IPS-18c (cell line): ENCODE measurements around the gene GPR39.

Experiments
- H3K4me3 ChIP-seq: 2 replicates; pipeline ENCODE4 v1.7.0; 2013; ENCODE audit warnings: low read depth, mild to moderate bottlenecking, low read length, moderate library complexity; ENCODE audit not compliant: insufficient read depth
- H3K9me3 ChIP-seq: one replicate; pipeline ENCODE4 v1.6.1; 2013; ENCODE audit warnings: mild to moderate bottlenecking, low read length, moderate library complexity; ENCODE audit not compliant: control insufficient read depth, insufficient read depth

The GPR39 gene

GRCh38 chr2:132468821-132469675, 52.4 kb downstream of the GPR39 start:
- H3K4me3 ChIP-seq, result no peak overlapping the region
- peaks cover 6% of the 10 kb centered on the region for H3K9me3 ChIP-seq

- no peak overlapping the region for H3K4me3 ChIP-seq
- no peaks in the 10 kb centered on the region for H3K9me3 ChIP-seq
These were observed 54.1 kb downstream of the GPR39 start for GRCh38 chr2:132470746-132471145.

DNA sequence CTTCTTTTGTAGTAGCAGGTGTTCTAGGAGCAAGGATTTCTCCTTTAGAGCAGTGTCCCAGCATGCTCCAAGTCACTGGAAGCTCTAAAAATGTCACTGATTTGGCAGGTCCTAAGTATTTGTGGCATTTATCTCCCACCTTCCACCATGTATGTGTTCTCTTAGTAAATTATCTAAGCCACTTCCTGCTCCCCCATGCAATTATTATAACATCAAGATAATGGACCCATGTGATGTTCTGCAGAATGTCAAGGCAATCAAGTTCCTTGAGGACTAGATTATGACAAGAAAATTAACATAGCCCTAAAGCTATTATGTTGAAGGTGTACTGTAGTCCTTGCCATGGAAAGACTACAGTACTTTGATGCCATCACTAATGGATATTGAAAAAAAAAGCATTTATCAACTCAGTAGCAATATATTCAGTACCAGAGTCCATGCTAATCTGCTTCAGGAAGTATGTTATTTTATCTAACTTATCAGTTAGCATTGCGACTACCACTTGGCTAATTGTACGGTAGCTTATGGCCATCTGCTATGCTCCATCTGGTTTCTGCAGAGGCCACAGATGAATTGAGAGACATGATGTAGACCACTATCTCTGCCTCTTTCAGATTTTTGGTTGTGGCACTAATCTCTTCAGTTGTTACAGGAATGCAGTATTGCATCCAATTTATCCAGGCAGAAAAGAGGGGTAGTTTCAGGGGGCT, 56.7 kb downstream of the GPR39 start:
- Histone ChIP-seq H3K9me3 (no peaks in the 10 kb centered on the region), H3K4me3 (no peak overlapping the region)

DNA sequence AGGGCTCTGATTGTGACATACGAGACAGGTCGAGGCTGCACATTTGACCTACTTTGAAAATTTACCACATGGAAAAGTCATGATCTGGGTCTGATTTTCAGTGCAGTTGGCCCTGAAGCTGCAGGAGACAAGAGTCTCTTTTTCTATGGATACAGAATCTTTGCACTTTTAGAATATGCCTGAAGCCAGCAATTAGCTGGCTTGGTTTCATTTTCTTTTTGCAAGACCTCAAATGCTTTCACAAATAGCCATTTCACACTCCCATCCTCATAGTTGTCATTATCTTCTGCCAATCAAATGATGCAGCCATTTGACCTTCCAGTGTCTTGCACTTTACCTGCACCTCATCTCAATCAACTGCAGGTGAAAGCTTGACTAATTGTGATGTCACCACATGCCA, 59.0 kb downstream of the GPR39 start:
- H3K4me3 ChIP-seq, result no peak overlapping the region
- H3K9me3 ChIP-seq, result no peaks in the 10 kb centered on the region

GRCh38 chr2:132477436-132477835, 60.8 kb downstream of the GPR39 start:
- Histone ChIP-seq H3K4me3 (no peak overlapping the region), H3K9me3 (no peaks in the 10 kb centered on the region)

GRCh38 chr2:132477962-132478361, 61.4 kb downstream of the GPR39 start:
- Histone ChIP-seq H3K9me3 (no peaks in the 10 kb centered on the region), H3K4me3 (no peak overlapping the region)

DNA sequence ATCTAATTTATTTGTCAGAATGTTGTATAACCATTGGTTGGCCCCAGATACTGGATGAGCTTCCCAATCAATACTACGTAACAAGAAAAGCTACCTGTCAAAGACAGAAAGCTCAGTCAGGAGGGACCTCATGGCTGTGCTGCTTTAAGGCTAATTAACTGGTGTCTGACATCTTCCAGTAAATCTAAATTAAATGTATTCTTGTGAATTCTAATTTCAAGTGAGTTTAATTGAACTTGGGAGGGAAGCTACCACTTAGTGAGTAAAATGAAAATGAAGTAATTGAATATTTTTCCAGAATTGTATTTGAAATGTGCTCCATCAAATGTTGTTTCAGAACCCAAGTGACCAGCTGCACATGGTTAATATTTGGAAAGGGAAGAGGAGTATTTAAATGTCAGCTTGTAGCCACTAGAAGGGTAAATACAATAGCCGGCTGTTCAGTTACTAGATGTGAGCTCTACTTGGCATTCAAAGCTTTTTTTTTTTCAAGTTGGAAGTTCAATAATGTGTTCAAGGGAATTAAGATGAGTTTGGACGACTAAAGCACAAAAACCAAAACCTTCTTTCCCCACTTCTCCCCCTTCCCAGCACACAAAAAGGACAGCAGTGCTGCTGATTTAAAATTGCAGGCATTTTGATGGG, 62.0 kb downstream of the GPR39 start:
- no peaks in the 10 kb centered on the region for H3K9me3 ChIP-seq
- H3K4me3 ChIP-seq, result no peak overlapping the region

- Histone ChIP-seq H3K9me3 (no peaks in the 10 kb centered on the region), H3K4me3 (no peak overlapping the region)
These were observed 62.5 kb downstream of the GPR39 start for GRCh38 chr2:132479155-132479554.

DNA sequence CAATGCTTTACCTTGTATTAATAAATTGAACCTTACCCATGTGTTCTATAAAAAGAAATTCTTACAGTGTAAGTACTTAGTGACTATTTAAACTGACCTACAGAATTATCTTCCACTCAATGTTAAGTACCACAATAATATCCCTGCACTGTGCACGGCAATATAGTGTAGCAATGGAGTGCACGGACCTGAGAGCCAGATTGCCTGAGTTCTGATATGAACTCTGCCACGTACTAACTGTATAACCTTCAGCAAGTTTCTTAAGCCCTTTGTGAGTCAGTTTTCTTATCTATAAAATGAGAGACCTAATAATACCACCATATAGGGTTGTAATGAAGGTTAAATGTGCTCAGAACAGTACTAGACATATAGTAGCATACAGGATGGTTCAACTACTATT, 66.2 kb downstream of the GPR39 start:
- Histone ChIP-seq H3K4me3 (no peak overlapping the region), H3K9me3 (no peaks in the 10 kb centered on the region)

GRCh38 chr2:132484144-132484543, 67.5 kb downstream of the GPR39 start:
- H3K9me3 ChIP-seq, result no peaks in the 10 kb centered on the region
- no peak overlapping the region for H3K4me3 ChIP-seq

DNA sequence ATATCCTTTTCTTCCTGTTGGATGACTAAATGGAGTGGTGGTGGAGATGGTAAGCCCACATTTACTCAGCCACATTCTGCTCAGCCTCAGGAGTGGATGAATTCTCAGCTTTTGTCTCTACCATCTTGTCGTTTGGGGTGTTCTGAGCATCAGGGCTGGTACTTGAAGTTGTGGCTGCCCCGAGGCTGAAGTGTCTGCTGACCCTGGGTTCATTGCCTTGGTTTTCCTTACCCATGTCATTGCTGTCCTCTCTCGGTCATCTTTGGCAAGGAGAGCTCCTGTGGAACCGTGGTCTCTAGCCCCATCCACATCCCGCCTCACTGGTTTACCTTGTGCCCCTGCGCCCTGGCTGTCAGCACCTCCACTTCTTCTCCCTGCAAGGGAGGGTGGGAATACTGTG, 71.9 kb downstream of the GPR39 start:
- no peak overlapping the region for H3K4me3 ChIP-seq

GRCh38 chr2:132489150-132489549, 72.5 kb downstream of the GPR39 start:
- no peaks in the 10 kb centered on the region for H3K9me3 ChIP-seq

More for the DNA sequence above, 71.9 kb downstream of the GPR39 start:
- H3K9me3 ChIP-seq, result no peaks in the 10 kb centered on the region

DNA sequence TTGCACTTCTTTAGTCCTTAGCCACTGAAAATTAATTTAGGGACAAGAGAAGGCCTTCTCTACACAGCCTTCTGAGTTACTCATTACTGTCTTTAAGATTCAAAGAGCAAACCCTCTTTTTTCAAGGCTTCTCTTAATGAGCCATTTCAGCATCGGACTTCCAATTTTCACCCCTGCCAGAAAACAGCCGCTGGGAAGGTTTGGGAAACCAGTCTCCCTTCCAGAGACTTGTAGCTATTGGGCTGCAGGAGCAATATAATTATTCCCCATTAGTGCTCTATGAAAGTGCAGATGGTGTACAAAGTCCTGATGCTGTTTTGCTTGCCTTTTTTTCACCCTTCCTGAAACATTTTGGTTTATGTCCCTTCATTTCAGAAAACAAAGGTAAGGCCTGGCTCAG, 79.3 kb downstream of the GPR39 start:
- no peaks in the 10 kb centered on the region for H3K9me3 ChIP-seq
- no peak overlapping the region for H3K4me3 ChIP-seq

More at GRCh38 chr2:132489150-132489549, 72.5 kb downstream of the GPR39 start:
- H3K4me3 ChIP-seq, result no peak overlapping the region

- Histone ChIP-seq H3K4me3 (no peak overlapping the region), H3K9me3 (no peaks in the 10 kb centered on the region)
These were observed 80.0 kb downstream of the GPR39 start for GRCh38 chr2:132496555-132496954.

- Histone ChIP-seq H3K9me3 (no peaks in the 10 kb centered on the region), H3K4me3 (no peak overlapping the region)
These were observed 81.0 kb downstream of the GPR39 start for GRCh38 chr2:132497591-132497990.

GRCh38 chr2:132503701-132504100, 87.1 kb downstream of the GPR39 start:
- H3K4me3 ChIP-seq, result no peak overlapping the region
- H3K9me3 ChIP-seq, result no peaks in the 10 kb centered on the region

GRCh38 chr2:132515010-132515409, 98.4 kb downstream of the GPR39 start:
- no peaks in the 10 kb centered on the region for H3K9me3 ChIP-seq
- no peak overlapping the region for H3K4me3 ChIP-seq

DNA sequence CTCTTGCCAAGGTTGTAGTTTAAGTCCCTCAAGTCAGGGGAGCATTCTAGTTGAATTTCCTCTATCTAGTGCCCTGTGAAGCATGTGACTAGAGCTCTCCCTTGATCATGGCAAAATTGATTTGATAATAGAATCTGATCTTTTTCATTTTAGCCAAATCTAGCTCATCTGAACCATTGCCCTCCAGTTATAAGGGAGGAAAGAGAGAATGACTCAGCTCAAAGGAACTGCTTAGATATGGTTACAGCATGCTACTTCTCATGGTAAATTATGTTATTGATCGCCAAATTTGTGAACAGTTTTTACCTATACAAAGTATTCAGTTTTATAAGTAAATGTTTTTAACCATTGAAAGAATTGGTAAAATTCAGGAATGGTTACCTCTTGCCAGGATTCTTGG, 100.8 kb downstream of the GPR39 start:
- Histone ChIP-seq H3K9me3 (no peaks in the 10 kb centered on the region), H3K4me3 (no peak overlapping the region)
